NCI-H1105 treated with DMSO at 0.1 percent for 48 hours (cell line): ENCODE results near the gene GDI1.

Experiments used
- DNase-seq: peaks from one replicate; lab custom pipeline; 2025; lab: John Stamatoyannopoulos, UW

GDI1 gene

DNA sequence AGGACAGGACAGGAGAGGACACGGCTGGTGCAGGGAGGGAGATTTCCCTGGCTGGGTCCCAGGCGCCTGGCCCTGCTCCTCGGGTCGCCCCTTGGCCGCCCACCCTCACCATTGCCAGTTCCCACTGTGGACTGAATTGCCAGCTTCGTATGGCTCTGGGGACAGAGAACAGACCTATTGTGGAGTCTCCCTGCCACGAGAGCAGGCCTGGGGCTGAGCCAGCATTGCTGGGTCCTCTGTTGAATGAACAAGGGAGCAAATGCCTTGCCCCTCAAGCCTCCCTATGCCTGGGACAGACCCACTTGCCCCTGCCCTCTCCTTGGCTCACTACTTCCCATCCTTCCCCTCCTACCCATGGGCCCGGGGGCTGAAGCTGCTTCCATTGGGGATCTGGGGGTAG, 25.4 kb downstream of the GDI1 start:
- DNase-seq, result no peak

DNA sequence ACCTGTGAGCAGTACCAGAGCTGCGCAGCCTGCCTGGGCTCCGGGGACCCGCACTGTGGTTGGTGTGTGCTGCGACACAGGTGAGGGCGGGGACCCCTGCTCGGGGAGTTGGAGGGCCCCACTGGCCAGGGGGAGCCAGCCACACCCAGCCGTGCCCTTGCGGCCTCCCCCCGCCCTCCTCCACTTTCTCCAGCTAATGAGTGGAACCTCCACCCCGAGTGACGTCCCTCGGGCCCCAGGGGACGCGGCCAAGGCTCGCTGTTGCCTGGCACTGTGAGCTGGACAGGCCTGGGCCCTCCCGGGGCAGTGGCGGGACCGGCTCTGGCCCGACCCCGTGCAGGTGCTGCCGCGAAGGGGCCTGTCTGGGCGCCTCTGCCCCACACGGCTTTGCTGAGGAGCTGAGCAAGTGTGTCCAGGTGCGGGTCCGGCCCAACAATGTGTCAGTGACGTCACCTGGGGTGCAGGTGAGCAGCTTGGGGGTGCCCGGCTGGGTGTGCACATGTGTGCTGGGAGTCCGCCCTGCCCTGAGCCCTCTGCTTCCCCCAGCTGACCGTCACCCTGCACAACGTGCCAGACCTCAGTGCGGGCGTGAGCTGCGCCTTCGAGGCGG, 26.8 kb downstream of the GDI1 start:
- no peak for DNase-seq

DNA sequence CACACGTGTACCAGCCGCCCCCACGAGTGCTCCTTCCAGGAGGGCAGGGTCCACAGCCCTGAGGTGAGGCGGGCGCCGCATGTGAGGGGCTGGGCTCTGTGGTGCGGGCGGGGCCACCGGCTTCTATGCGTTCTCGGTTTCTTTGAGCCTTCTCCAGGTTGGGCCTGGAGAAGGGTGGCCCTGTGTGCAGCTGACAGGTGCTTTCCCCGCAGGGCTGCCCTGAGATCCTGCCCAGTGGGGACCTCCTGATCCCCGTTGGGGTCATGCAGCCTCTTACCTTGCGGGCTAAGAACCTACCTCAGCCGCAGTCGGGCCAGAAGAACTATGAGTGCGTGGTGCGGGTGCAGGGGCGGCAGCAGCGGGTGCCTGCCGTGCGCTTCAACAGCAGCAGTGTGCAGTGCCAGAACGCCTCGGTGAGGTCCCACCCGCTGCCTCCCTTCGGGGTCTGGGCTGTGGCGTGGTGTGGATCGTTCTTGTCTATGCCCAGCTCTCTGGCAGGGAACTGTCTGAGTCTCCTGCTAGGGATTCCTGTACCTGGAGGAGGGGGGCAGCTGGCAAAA, 27.9 kb downstream of the GDI1 start:
- DNase-seq, result no peak

DNA sequence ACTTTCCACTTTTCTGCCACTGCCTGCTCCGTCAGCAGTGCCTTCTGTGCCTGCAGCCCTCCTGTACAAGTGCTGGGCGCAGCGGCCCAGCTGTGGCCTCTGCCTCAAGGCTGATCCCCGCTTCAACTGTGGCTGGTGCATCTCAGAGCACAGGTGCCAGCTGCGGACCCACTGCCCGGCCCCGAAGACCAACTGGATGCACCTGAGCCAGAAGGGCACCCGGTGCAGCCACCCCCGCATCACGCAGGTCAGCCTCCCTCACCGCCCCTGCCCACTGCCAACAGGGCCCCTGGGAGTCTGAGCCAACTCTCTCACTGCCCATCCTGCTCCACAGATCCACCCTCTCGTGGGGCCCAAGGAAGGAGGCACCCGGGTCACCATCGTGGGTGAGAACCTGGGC, 28.6 kb downstream of the GDI1 start:
- no peak for DNase-seq

DNA sequence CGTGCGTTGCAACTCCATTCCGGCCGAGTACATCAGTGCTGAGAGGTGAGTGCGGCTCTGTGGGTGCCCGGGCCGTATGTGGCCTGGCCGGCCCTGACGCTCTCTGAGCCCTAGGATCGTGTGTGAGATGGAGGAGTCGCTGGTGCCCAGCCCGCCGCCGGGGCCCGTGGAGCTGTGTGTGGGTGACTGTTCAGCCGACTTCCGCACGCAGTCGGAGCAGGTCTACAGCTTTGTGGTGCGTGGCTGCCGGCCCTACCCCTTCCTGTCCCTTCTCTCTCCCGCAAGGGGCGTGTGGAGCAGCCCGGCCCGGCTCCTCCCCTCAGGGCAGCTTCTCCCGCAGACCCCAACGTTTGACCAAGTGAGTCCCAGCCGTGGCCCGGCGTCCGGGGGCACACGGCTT, 29.1 kb downstream of the GDI1 start:
- no peak for DNase-seq

DNA sequence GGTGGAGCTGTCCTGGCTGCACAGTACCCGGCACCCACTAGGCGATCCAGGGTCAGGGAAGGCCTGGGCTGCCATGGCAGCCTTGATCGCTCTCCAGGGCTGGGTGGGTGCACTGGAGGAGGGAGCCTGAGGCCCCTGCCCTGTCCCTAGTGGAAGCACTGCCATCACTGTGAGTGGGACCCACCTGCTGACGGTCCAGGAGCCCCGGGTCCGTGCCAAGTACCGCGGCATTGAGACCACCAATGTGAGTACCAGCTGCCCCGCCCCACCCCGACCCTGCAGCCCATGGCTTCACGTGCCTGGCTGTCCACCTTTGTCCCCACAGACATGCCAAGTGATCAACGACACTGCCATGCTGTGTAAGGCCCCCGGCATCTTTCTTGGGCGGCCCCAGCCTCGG, 30.0 kb downstream of the GDI1 start:
- no peak for DNase-seq

DNA sequence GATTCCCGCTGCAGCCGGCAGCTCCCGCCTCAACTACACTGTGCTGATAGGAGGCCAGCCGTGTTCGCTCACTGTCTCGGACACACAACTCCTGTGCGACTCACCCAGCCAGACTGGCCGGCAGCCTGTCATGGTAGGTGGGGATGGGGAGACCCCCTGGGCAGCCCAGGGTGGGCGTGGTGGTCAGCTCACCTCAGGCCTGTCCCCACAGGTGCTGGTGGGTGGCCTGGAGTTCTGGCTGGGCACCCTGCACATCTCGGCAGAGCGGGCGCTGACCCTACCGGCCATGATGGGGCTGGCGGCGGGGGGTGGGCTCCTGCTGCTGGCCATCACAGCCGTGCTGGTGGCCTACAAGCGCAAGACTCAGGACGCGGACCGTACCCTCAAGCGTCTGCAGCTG, 30.6 kb downstream of the GDI1 start:
- DNase-seq, result no peak

DNA sequence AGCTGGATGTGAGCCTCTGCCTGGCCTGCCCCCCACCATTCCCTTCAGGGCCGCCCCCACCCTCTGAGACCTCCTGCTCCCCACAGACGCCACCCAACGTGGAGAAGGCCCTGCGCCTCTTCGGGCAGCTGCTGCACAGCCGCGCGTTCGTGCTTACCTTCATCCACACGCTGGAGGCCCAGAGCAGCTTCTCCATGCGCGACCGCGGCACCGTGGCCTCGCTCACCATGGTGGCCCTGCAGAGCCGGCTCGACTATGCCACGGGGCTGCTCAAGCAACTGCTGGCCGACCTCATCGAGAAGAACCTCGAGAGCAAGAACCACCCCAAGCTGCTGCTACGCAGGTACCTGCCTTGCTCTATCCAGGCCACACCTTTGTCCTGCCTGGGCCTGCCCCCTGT, 31.3 kb downstream of the GDI1 start:
- DNase-seq, result no peak

DNA sequence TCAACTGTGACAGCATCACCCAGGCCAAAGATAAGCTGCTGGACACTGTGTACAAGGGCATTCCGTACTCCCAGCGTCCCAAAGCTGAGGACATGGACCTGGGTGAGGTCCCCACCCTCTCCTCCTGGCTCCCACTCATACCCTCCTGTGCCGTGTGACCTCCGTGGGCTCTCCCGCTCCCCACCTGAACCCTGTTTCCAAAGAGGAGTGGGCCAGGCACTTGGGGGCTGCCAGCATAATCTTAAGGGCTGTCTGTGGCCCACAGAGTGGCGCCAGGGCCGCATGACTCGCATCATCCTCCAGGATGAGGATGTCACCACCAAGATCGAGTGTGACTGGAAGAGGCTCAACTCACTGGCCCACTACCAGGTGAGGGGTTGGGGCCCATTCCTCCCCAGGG, 32.2 kb downstream of the GDI1 start:
- no peak for DNase-seq

DNA sequence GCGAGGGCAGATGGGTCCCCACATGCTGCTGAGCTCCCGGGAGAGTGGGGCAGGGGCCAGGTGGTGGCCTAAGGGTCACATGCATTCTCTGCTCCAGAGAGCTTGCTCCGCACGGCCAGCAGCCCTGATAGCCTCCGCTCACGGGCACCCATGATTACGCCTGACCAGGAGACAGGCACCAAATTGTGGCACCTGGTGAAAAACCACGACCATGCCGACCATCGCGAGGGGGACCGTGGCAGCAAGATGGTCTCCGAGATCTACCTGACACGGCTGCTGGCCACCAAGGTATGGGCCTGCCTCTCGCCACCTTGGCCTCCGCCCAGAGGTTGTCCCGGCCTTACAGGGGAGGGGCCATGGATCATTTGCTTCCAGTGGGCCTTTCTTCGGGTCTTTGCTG, 32.9 kb downstream of the GDI1 start:
- no peak for DNase-seq

DNA sequence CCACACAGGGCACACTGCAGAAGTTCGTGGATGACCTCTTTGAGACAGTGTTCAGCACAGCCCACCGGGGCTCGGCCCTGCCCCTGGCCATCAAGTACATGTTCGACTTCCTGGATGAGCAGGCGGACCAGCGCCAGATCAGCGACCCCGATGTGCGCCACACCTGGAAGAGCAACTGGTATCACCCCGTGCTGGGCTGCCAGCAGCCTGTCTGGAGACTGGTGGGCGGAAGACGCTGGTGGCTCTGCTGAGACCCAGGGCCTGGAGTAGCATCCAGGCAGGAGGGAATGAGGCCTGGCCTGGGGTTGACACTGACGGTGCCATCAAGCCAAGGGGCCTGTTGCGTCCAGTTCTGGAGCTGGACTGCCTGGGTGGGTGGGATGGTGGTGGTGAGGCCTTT, 33.5 kb downstream of the GDI1 start:
- no peak for DNase-seq

DNA sequence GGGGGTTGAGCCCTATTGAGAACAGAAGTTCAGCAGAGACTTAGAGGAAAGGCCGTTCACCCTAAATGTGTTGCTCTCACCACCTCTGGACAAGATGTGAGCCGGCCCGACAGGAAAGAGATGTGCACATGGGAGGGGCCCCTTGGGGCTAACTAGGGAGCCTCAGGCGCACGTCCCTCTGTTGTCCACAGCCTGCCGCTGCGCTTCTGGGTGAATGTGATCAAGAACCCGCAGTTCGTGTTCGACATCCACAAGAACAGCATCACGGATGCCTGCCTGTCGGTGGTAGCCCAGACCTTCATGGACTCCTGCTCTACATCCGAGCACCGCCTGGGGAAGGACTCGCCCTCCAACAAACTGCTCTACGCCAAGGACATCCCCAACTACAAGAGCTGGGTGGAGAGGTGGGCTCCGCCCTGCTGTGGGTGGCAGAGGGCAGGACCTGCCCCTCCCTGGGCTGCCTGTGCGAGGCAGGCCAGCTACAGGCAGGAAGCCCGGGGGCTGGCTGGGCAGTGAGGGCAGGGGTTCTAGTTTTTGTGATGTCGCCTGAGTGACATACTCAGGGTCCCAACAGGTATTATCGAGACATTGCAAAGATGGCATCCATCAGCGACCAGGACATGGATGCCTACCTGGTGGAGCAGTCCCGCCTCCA, 34.1 kb downstream of the GDI1 start:
- DNase-seq, result no peak

DNA sequence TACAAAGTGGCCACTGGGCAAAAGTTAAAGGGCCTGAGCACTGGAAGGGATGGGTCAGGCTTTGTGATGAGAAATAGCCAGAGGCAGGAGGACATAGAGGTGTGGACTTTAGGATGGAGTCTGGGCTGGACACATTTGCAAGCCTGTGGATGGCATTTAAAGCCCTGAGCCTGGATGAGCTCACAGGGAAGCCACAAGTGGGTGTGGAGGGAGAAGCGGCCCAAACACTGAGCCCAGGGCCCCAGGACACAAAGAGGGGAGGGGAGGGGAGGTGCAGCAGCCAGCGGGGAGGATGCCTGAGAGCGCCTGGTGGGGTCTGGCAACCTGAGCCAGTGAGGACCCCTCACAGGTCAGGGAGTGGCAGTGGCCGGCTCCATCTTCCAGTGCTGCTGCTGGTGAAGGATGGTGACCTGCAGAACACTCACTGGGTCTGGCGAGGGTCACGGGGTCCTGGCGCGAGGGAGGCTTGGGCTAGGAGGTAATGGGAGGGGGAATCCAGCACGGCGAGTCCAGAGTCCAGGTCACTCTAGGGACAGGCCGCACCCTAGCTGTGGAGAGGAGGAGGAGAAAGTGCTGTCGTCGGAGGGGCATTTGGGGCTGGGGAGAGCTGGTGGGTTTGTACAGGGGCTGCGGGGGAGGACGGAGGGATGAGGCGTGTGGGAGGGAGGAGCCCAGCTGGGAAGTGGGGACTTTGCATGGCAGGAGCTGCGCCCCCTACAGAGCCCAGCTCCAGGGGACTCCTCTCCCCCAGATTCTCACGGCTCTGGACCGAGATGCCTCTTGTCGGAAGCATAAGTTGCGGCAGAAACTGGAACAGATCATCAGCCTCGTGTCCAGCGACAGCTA, 35.1 kb downstream of the GDI1 start:
- no peak for DNase-seq

DNA sequence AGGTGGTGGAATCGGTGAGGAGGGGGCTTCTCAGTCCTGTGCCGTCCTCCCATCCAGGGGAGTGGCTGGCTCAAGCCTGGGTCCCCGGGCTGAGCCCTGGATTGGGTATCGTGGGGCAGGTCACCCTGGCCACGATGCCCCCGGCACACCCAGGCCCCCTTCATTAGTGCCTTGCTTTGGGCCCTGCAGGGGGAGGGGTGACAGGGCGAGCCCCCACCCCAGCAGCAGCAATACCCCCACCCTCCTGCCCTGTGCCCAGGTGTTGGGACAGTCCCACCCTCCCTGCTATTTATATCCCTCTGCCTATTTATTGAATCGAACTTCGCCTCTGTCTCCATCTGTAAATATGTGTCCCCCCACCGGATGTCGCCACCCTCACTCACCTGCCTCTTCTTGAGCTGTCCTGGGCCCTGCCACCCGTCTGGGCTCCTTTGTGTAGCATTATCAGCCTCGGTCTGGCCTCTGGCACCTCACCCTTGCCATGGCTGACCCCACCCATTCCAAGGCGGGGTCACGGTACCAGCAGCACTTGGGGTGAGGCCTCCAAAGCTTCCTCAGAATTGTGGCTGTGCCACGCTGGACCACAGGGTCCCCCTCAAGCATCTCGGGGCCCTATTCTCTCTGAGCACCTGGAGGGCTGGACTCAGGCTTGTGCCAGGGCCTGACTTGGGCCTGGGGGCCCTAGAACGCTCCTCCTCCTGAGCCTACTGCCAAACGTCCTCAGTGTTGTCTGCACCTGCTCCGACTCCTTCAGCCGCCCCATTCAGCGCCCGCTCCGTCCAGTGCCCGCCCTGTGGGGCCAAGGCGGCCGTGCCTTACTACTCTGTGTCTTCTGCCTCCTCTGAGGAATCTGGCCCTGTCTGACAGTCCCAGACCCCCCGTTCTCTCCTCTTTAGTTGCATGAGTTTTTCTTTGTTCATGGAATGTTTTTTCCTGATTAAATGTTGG, 36.0 kb downstream of the GDI1 start:
- DNase-seq, result no peak

DNA sequence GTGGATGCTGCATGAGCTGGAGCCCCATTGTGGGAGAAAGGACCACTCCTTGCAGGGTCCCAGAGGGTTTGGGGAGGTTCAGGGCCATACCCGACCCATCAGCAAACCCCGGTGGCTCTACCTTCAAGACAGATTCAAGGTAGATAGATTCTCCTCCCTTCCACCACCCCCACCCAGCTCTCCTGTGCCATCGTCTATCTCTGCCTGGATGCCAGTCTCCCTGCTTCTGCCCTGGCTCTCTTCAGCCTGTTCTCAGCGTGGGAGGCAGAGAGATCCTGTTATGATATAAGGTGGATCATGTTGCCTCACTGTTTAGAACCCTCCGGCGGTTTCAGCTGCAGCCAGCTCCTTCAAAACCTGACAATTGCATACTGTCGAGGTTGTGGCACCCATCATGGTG, 36.7 kb downstream of the GDI1 start:
- DNase-seq, result no peak

DNA sequence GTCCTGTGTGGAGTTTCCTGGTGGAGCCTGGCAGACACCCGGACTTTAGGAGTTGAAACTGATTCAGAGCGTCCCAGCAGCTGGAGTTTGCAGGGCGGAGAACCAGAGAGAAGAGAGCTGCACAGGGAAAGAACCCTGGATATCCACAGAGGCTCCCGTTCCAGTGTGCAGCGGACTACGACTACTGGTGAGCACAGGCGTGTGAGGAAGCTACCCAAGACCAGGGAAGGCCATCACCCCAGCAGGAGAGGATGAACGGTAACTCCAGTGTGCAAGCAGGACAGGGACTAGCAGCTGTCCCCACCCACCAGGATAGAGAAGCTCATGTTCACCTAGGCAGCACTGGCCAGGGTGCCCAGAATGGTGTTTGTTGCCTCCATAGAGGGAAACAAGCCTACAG, 39.9 kb downstream of the GDI1 start:
- no peak for DNase-seq

DNA sequence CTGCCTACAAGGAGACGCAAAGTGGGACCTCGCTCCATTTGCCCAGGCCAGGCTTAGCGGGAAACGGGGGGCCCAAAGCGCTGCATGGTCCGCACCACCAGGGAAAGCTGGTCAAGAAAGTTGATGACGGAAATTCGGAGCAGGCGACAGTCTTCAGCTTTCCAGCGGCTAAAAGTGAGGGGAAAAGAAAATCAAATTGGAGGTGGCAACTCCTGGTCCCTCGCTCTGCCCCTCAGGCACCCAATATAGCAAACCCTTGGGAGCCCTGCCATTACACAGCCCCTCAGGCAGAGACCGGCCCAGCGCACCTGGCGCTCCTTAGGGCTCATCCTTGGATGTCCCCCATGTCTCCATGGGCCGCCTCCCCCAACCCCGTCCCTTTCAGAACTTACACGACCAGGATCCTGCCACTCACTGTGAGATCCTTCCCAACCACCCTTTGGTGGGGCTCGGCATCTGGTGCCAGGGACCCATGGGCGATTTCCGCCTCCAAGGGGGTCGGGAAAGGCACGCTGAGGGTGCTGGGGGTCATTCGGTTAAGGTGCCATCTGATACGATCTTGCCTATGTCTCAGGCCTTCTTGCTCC, 41.0 kb downstream of the GDI1 start:
- peak; percentile 13 for DNase-seq

DNA sequence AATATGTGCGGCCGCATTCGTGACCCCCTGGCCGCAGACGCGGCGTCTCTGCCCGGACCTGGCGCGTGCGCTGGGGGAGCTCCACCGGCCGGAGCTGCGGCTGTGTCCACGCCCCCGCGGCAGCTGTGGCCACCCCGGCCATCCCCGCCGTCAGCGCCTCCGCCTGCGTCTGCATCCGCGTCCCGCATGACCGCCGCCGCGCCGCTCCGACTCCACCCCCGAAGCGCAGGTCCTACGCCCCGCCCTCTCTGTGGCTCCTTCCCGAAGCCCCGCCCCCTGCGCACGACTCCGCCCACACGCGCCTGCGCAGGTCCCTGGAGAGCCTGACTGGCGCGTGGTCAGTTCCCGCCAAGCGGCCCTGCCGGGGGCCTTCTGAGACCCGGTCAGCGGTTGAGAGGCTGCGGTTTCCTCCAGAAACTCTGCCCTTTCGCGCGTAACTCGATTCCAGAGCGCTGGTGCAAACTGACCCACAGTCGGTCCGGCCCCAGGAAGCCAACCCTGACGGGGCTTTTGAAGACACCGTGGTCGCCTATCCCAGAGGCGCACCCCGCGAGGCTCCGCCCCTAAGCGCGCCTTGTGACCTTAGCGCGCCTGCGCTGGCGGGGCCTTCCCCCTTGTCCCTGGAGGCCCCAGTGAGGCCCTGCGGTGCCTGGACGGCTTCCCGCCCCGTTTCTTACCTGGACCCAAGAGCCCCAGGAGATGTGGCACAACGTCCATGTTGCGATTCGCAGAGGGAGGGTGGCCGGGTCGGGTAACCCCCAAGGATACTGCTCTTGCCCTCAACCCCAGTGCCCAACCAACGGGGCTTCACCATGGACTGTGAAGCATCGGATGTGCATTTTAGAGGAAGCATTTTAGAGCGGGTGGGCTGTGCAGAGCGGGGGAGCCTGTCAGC, 42.0 kb downstream of the GDI1 start, which contains the start of gene LAGE3:
LAGE3 (minus strand) TSS at position 554 of the 895 bp plus-strand sequence; CDS start at position 188, 366 bp downstream.
- DNase-seq, result peak; percentile 80

DNA sequence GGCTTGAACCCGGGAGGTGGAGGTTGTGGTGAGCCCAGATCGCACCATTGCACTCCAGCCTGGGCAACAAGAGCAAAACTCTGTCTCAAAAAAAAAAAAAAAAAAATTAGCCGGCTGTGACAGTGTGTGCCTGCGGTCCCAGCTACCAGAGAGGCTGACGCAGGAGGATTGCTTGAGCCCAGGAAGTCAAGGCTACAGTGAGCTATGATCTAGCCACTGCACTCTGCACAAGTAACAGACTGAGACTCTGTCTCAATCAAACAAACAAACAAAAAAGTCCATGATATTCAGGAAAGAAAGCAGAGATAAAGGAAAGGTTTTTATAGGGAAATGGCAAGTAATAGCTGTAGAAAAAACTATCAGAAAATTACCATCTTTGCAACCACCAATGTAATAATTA, 44.2 kb downstream of the GDI1 start:
- no peak for DNase-seq

DNA sequence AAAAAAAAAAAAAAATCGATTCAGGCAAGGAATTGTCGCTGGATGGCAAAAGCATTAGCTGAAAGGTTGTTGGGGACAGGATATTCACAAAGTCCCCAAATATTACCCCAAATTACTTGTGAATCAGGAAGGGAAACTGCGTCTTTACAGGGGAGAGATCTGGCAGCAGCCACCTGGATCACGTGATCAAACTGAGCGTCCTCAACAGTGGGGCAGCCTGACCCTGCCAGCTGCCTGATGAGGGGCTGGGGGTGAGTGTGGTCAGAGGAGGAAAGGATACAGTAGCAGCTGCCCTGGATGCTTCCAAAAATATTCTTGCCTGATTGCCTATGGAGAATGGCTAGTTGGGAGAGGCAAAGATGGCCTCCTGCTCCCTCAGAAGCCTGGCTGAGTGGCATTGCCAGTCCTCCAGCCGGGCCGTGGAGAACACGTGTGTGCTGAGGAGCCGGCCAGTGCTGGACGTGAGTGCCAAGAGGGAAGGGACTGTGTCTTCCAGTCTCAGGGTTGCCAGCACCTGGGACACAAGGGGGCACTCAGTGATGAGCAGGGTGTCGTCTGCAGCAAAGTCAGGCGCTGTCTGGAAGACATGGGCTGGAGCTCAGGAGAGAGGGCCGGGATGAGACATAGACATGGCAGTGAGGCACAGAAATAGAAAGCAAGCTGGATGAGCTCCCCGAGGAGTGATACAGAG, 45.1 kb downstream of the GDI1 start:
- no peak for DNase-seq
